B cell (primary cell): Measurements from ENCODE around the gene RAPGEF1. TPM values are rescaled to one million over a fixed set of nuclear protein-coding genes. Genes with fewer than 3 reads are reported as not detected.

ENCODE experiments used
- ATAC-seq: fragments of 200-7000 bp; cut with Tn5 transposase; one replicate; pipeline ENCODE4 v1.10.0; 2021; ENCODE audit warnings: low read depth, mild to moderate bottlenecking, moderate number of reproducible peaks, moderate library complexity
- CTCF ChIA-PET: fragments of 350-600 bp; sonication (Branson Sonifier 250); formaldehyde crosslinking; loops from one replicate; lab custom pipeline; 2021; ENCODE audit warnings: antibody characterized with exemption, inconsistent platforms; lab: Charles Lee
- POLR2A ChIA-PET: fragments of 350-600 bp; sonication (Branson Sonifier 250); formaldehyde crosslinking; loops from one replicate; lab custom pipeline; 2021; ENCODE audit warnings: antibody characterized with exemption; lab: Charles Lee
- DNase-seq: peaks from one replicate; pipeline ENCODE4 v3.0.0; 2013
- H2AFZ ChIP-seq: 2 replicates; pipeline ENCODE4 v1.6.1; 2012; ENCODE audit warnings: mild to moderate bottlenecking, low read depth, low read length; ENCODE audit not compliant: insufficient read depth, poor library complexity, severe bottlenecking
- H3K27ac ChIP-seq, 2 donors: 1 replicate in 1 of 2; 2 replicates in 1 of 2; pipeline ENCODE4 v1.5.1; 2012 to 2013; ENCODE audit warnings: low read length in 2 of 2, mild to moderate bottlenecking in 2 of 2, moderate library complexity in 1 of 2
- H3K27me3 ChIP-seq, 4 experiments: fragments of 200-600 bp in 1 of 4; sonication (generic) in 1 of 4; replicated peaks in 1 of 4; 1 replicate in 2 of 4; 2 replicates in 2 of 4; pipeline versions ENCODE4 v1.6.1 to v1.7.0; 2013 to 2016; ENCODE audit warnings: low read length in 3 of 4, mild to moderate bottlenecking in 2 of 4, mixed read lengths in 1 of 4, moderate library complexity in 1 of 4; ENCODE audit not compliant: insufficient read depth in 4 of 4, control insufficient read depth in 3 of 4; ENCODE audit errors: control extremely low read depth in 1 of 4
- H3K36me3 ChIP-seq, 2 experiments: replicated peaks in 1 of 2; 1 replicate in 1 of 2; 2 replicates in 1 of 2; pipeline versions ENCODE4 v1.6.1 to v1.7.1; 2013; ENCODE audit warnings: low read length in 1 of 2; ENCODE audit not compliant: insufficient read depth in 2 of 2, control insufficient read depth in 1 of 2; ENCODE audit errors: control extremely low read depth in 1 of 2, extremely low read depth in 1 of 2
- H3K4me1 ChIP-seq, 2 donors: fragments of 200-600 bp in 1 of 2; sonication (generic) in 1 of 2; 1 replicate in 1 of 2; 2 replicates in 1 of 2; pipeline versions ENCODE4 v1.5.1 to v1.6.1; 2013 to 2017; ENCODE audit warnings: low read length in 2 of 2; ENCODE audit not compliant: control insufficient read depth in 2 of 2, insufficient read depth in 2 of 2
- H3K4me2 ChIP-seq: replicated peaks from 2 replicates; pipeline ENCODE3; 2012; ENCODE audit warnings: mild to moderate bottlenecking, low read depth, low read length; ENCODE audit not compliant: poor library complexity, severe bottlenecking
- H3K4me3 ChIP-seq, 5 experiments: fragments of 200-600 bp in 1 of 5; sonication (generic) in 1 of 5; 1 replicate in 3 of 5; 2 replicates in 2 of 5; pipeline versions ENCODE4 v1.5.1 to v1.7.0; 2011 to 2016; ENCODE audit warnings: low read length in 4 of 5, mild to moderate bottlenecking in 4 of 5, low read depth in 2 of 5, control low read depth in 1 of 5, moderate library complexity in 1 of 5; ENCODE audit not compliant: insufficient read depth in 1 of 5; ENCODE audit errors: control extremely low read depth in 1 of 5, extremely low read depth in 1 of 5
- H3K79me2 ChIP-seq: fragments of 200-600 bp; sonication (generic); one replicate; pipeline ENCODE4 v1.6.0; 2016; ENCODE audit warnings: low read length; ENCODE audit not compliant: control insufficient read depth, insufficient read depth
- H3K9ac ChIP-seq: fragments of 200-600 bp; sonication (generic); 2 replicates; pipeline ENCODE4 v1.6.1; 2017; ENCODE audit warnings: mild to moderate bottlenecking, low read length, moderate library complexity
- H3K9me3 ChIP-seq, 3 donors: one replicate each; pipeline versions ENCODE4 v1.6.1 to v1.7.1; 2013; ENCODE audit warnings: low read length in 2 of 3; ENCODE audit not compliant: control insufficient read depth in 2 of 3, insufficient read depth in 1 of 3; ENCODE audit errors: control extremely low read depth in 1 of 3
- H4K20me1 ChIP-seq: 2 replicates; pipeline ENCODE4 v1.6.0; 2012; ENCODE audit warnings: mild to moderate bottlenecking, low read length; ENCODE audit not compliant: insufficient read depth, control insufficient read depth, poor library complexity, severe bottlenecking
- H3K27ac Mint-ChIP-seq: one replicate; pipeline ENCODE4 v1.8.0; 2021; ENCODE audit warnings: mixed read lengths
- H3K27me3 Mint-ChIP-seq: one replicate; pipeline ENCODE4 v1.8.0; 2021; ENCODE audit warnings: mixed read lengths
- H3K4me1 Mint-ChIP-seq: one replicate; pipeline ENCODE4 v1.8.0; 2021; ENCODE audit warnings: mixed read lengths
- H3K4me3 Mint-ChIP-seq: one replicate; pipeline ENCODE4 v1.8.0; 2021; ENCODE audit warnings: mixed read lengths
- H3K9me3 Mint-ChIP-seq: one replicate; pipeline ENCODE4 v1.8.0; 2022; ENCODE audit warnings: mixed read lengths; ENCODE audit not compliant: insufficient read depth
- EZH2 ChIP-seq: IDR thresholded peaks from 2 replicates; pipeline ENCODE4 v1.6.1; 2012; ENCODE audit warnings: borderline replicate concordance, low read depth, mild to moderate bottlenecking, moderate library complexity, low read length; ENCODE audit not compliant: insufficient read depth, poor library complexity, severe bottlenecking
- WGBS: methylation state at CpG from one replicate; pipeline ENCODE4 v1.1.5; 2013; ENCODE audit warnings: missing lambda C conversion rate; ENCODE audit not compliant: insufficient coverage; 5-methylcytosine and 5-hydroxymethylcytosine counted together
- intact Hi-C: fragments of 100-400 bp; cut with micrococcal nuclease; formaldehyde crosslinking; loops from one replicate; pipeline ENCODE4 v1.10.0; 2022
- polyA plus RNA-seq: library from polyadenylated mRNA; depleted of rRNA; stranded (reverse); fragments of >200 nt; gene quantifications from 2 replicates; pipeline ENCODE4 v1.2.3, GENCODE V29; 2012
- total RNA-seq, 2 donors: library from RNA; stranded (reverse); fragments of 120-200 nt in 1 of 2; gene quantifications; 1 replicate in 1 of 2; 2 replicates in 1 of 2; pipeline versions ENCODE4 v1.2.3 to v1.2.4, GENCODE V29; 2013 to 2022
- TF ChIP-seq, protein P1 (sequence below): fragments of 200-600 bp; IDR thresholded peaks from one replicate; pipeline ENCODE4 v1.8.0; 2022; ENCODE audit warnings: antibody characterized with exemption, mild to moderate bottlenecking

The RAPGEF1 gene
- total and polyA plus RNA-seq, 2 donors (not counting 1 experiment from before 2014, with no cell fraction given) = 134 to 447 TPM

DNA sequence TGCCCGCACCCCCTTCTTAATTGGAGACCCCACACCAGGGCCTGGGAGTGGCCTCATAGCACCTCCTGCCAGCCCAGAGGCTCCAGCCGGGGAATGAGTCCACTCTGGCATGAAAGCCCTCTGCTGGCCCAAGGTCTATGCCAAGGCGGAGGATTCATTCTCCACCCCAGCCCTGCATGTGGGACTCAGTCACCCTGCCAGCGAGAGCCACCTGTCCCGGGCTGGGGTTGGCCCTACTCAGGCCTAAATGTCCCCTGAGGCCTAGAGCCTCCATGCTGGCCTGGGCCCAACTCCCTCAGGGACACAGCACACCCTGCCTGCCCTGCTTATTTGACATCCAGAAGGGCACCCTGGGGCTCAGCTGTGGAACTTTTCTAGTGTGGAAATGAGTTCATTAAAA is 1.0 kb upstream of the RAPGEF1 start:
- Histone ChIP-seq H3K9me3 (no peaks in the 10 kb centered on the region), H3K9ac (no peak overlapping the region), H4K20me1 (peaks cover 19% of the 10 kb centered on the region), H3K27ac (no peak overlapping the region), H3K4me1 (peaks cover 45 to 54% of the 10 kb centered on the region in 2 donors), H3K79me2 (peaks cover 43% of the 10 kb centered on the region), H3K4me2 (no peak overlapping the region), H3K36me3 (no peaks in the 10 kb centered on the region), H3K27me3 (no peaks in the 10 kb centered on the region), H2AFZ (no peak overlapping the region), H3K4me3 (no peak overlapping the region)
- H3K4me3 Mint-ChIP-seq = peak overlapping the region; percentile 67
- H3K27ac Mint-ChIP-seq = peak overlapping the region; percentile 82
- CTCF ChIA-PET = interaction anchor here (0.8 to 15.1 kb wide), 20 partner anchors 9 to 187 kb away, joined by 3 to 263 read pairs (median 5); no protein-coding TSS in a partner anchor
- DNase-seq (peak; percentile 20), ATAC-seq (no peak)
- intact Hi-C loops = loop anchor here (1.0 to 10.0 kb wide), 2 partner anchors 150 to 236 kb away; partner anchors contain the start of gene POMT1
- no peaks in the 10 kb centered on the region for H3K27me3 Mint-ChIP-seq
- no peak for TF ChIP-seq EZH2
- TF ChIP-seq, protein P1, sequence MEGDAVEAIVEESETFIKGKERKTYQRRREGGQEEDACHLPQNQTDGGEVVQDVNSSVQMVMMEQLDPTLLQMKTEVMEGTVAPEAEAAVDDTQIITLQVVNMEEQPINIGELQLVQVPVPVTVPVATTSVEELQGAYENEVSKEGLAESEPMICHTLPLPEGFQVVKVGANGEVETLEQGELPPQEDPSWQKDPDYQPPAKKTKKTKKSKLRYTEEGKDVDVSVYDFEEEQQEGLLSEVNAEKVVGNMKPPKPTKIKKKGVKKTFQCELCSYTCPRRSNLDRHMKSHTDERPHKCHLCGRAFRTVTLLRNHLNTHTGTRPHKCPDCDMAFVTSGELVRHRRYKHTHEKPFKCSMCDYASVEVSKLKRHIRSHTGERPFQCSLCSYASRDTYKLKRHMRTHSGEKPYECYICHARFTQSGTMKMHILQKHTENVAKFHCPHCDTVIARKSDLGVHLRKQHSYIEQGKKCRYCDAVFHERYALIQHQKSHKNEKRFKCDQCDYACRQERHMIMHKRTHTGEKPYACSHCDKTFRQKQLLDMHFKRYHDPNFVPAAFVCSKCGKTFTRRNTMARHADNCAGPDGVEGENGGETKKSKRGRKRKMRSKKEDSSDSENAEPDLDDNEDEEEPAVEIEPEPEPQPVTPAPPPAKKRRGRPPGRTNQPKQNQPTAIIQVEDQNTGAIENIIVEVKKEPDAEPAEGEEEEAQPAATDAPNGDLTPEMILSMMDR = no peak
- peaks cover 59% of the 10 kb centered on the region for H3K4me1 Mint-ChIP-seq
- 88% methylated on average over 5 of the region's 5 CpGs for WGBS
- POLR2A ChIA-PET = interaction anchor here (0.7 to 1.1 kb wide), 2 partner anchors 13 to 118 kb away, joined by 3 to 5 read pairs; no protein-coding TSS in a partner anchor
- H3K9me3 Mint-ChIP-seq = no peaks in the 10 kb centered on the region
